Uterus (tissue), 4 donors: ENCODE results near the gene EEF1AKMT3. TPM values are rescaled to one million over a fixed set of nuclear protein-coding genes. Genes with fewer than 3 reads are reported as not detected.
"Not testable (repeated sequence)": the region's sequence is repeated elsewhere in the genome, so short reads cannot be mapped to it uniquely, and the experiment has no call there.

Source experiments
- DNase-seq, 2 donors: peaks; one replicate each; pipeline ENCODE4 v3.0.0-alpha.2; 2019 to 2020
- H3K27ac ChIP-seq, 2 donors: fragments of 200-600 bp; sonication (generic); 1 replicate in 1 of 2; 2 replicates in 1 of 2; pipeline ENCODE4 v1.5.1; 2016 to 2018
- H3K27me3 ChIP-seq, 2 donors: fragments of 200-600 bp; sonication (generic); one replicate each; pipeline ENCODE4 v1.5.1; 2018 to 2019; ENCODE audit warnings: control low read depth in 1 of 2
- H3K36me3 ChIP-seq, 2 donors: fragments of 200-600 bp; sonication (generic); one replicate each; pipeline ENCODE4 v1.5.1; 2019; ENCODE audit warnings: control low read depth in 1 of 2
- H3K4me1 ChIP-seq, 2 donors: fragments of 200-600 bp; sonication (generic); one replicate each; pipeline ENCODE4 v1.5.1; 2018 to 2019; ENCODE audit warnings: control low read depth in 1 of 2
- H3K4me3 ChIP-seq, 2 donors: fragments of 200-600 bp; sonication (generic); 1 replicate in 1 of 2; 2 replicates in 1 of 2; pipeline ENCODE4 v1.5.1; 2018 to 2019; ENCODE audit warnings: mild to moderate bottlenecking in 1 of 2
- H3K9me3 ChIP-seq, 2 donors: fragments of 200-600 bp; sonication (generic); one replicate each; pipeline ENCODE4 v1.5.1; 2019; ENCODE audit warnings: control low read depth in 1 of 2
- POLR2A ChIP-seq, 2 donors: fragments of 450-650 bp; IDR thresholded peaks; one replicate each; pipeline ENCODE4 v1.6.1; 2016; ENCODE audit warnings: antibody characterized with exemption in 2 of 2, mild to moderate bottlenecking in 1 of 2, moderate library complexity in 1 of 2
- intact Hi-C: fragments of 100-400 bp; cut with DNase I; formaldehyde crosslinking; loops from one replicate; pipeline ENCODE4 v1.15.1; 2023; ENCODE audit warnings: low total_unique reads
- total RNA-seq, 4 donors: library from RNA; depleted of rRNA in 3 of 4; stranded (reverse); fragments of >200 nt in 3 of 4; gene quantifications; one replicate each; pipeline versions ENCODE4 v1.1.0 to v1.2.4, GENCODE V29; 2014 to 2023
- TF ChIP-seq, protein P1 (sequence below), 4 experiments: fragments of 200-600 bp in 2 of 4; fragments of 450-650 bp in 2 of 4; sonication (generic) in 2 of 4; IDR thresholded peaks; one replicate each; pipeline ENCODE4 v1.5.1; 2016 to 2019; ENCODE audit warnings: antibody characterized with exemption in 4 of 4, mild to moderate bottlenecking in 2 of 4, moderate library complexity in 1 of 4
- donor health status: DM: yes; HTN: yes; CAD: no.

The EEF1AKMT3 gene
- total RNA-seq, 4 donors from 2014 or later = 2.3 to 15.5 (median 11.5) TPM

DNA sequence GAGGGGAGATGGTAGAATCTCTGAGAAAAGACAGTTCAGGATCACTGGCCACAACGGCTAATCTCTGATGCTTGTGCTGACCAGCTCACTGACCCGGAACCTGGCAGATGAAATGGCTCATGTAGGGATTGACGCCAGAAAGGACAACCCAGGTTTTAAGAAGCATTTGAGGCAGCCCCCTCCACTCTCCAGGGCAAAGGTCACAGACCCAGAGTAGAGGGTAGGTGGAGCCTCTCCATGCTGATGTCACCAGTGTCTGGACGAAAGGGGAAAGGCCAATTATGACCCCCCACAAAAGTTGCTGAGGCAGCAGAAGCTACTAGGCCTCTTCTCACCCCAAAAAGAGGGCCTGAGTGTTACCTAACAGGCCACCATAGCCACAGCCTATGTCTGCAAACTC, 1.7 kb upstream of the EEF1AKMT3 start:
- intact Hi-C loops = no loop called here
- no peaks in the 10 kb centered on the region for H3K27me3 ChIP-seq

DNA sequence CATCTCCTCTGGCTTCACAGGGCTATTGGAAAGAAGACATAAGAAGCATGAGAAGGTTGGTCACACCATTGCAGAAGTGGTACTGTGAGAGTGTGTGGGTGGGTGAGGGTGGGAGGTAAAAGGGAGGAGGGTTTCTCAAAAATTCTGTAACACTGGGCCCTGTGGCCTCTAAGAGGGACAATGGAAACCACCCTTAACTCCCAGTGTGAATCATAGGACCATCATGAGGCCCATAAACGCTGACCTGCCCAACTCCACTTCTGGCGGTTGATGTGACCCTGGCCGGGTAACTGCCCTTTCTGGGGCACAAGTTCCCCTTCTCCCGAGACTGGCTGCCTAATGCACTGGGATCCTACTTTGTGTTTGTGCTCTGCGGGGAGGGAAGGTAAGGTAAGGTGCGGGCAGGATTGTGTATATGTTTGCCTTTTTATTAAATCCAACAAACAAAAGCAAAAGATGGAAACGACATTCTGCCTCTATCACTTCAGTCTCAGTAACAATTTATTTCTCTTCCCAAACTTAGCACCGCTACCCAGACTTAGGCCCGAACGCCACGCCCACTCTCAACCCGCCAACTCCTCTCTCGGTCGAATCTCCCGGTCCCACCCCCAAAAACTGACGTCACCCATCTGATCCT, 1.1 kb upstream of the EEF1AKMT3 start:
- intact Hi-C loops = no loop called here
- peak; percentile 92 to 93 for DNase-seq
- TF ChIP-seq, protein P1, sequence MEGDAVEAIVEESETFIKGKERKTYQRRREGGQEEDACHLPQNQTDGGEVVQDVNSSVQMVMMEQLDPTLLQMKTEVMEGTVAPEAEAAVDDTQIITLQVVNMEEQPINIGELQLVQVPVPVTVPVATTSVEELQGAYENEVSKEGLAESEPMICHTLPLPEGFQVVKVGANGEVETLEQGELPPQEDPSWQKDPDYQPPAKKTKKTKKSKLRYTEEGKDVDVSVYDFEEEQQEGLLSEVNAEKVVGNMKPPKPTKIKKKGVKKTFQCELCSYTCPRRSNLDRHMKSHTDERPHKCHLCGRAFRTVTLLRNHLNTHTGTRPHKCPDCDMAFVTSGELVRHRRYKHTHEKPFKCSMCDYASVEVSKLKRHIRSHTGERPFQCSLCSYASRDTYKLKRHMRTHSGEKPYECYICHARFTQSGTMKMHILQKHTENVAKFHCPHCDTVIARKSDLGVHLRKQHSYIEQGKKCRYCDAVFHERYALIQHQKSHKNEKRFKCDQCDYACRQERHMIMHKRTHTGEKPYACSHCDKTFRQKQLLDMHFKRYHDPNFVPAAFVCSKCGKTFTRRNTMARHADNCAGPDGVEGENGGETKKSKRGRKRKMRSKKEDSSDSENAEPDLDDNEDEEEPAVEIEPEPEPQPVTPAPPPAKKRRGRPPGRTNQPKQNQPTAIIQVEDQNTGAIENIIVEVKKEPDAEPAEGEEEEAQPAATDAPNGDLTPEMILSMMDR (IDR thresholded peaks at IDR 0.05) = no peak
- TF ChIP-seq POLR2A (IDR thresholded peaks at IDR 0.05) = no peak
- H3K4me3 ChIP-seq = peak overlapping the region; percentile 63 to 64
- H3K4me1 ChIP-seq = peaks cover 0 to 8% of the 10 kb centered on the region in 2 donors
- no peaks in the 10 kb centered on the region for H3K27me3 ChIP-seq
- H3K27ac ChIP-seq = peak overlapping the region; percentile 89 to 96
- no peaks in the 10 kb centered on the region for H3K9me3 ChIP-seq
- no peaks in the 10 kb centered on the region for H3K36me3 ChIP-seq

More for the DNA sequence above, 1.7 kb upstream of the EEF1AKMT3 start:
- H3K4me3 ChIP-seq = no peak overlapping the region
- H3K4me1 ChIP-seq = peaks cover 0 to 10% of the 10 kb centered on the region in 2 donors
- no peak for DNase-seq
- no peaks in the 10 kb centered on the region for H3K36me3 ChIP-seq
- H3K9me3 ChIP-seq = no peaks in the 10 kb centered on the region
- TF ChIP-seq, protein P1 (IDR thresholded peaks at IDR 0.05) = no peak
- TF ChIP-seq POLR2A (IDR thresholded peaks at IDR 0.05) = no peak
- H3K27ac ChIP-seq = no peak overlapping the region

DNA sequence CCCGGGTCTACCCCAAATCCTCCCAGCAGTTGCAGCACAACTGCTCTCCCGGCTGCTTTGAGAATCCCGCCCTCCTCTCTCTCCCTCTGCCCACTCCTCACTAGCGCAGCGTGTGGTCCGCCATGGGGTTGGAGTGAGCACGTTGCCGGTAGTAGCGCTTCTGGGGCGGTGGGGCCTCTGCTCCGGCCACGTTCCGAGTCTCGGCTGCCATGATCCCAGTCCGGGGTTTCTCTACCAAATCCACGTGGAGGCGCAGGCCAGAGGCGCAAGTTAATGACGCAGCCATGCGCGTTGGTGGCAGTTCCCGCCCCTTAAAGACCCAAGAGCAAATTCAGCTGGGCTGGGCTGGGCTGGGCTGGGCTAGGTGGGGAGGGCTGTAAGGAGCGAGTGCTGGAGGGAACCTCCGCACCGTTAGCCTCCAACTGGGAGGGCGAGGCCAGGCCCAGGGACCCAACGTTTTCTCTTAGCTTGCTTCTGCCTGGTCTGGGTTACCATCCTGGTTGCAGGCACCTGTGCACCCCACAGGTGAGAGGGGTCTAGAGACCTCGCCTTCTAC, 463 bp upstream of the EEF1AKMT3 start, which contains the start of gene METTL1:
Gene METTL1, minus strand, starts transcription at position 233 of the 556 bp plus-strand sequence. Its CDS starts 22 bp downstream, at position 211.
- intact Hi-C loops = no loop called here
- Histone ChIP-seq H3K27ac (peak within 1 kb of the TSS; percentile 89 to 96), H3K36me3 (no peaks in the 10 kb centered on the region), H3K4me3 (peak within 1 kb of the TSS; percentile 63 to 64), H3K9me3 (no peaks in the 10 kb centered on the region), H3K4me1 (peaks cover 0 to 8% of the 10 kb centered on the region in 2 donors), H3K27me3 (no peaks in the 10 kb centered on the region)
- DNase-seq = peak; percentile 95 to 96
- peak in 1 of 2 donors; percentile 65 for TF ChIP-seq POLR2A (IDR thresholded peaks at IDR 0.05)
- TF ChIP-seq, protein P1 (IDR thresholded peaks at IDR 0.05) = peak in 2 of 4 experiments; percentile 10 to 53

DNA sequence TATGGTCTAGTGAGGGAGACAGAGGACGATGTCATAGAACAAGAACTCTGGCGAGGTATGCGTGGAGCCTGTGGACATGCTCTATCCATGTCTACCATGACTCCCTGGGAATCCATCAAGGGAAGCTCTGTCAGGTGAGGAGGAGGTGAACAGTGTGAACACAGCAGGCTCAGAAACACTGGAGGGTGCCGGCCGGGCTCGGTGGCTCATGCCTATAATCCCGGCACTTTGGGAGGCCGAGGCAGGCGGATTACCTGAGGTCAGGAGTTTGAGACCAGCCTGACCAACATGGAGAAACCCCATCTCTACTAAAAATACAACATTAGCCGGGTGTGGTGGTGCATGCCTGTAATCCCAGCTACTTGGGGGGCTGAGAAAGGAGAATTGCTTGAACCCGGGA, 2.2 kb downstream of the EEF1AKMT3 start:
- H3K27me3 ChIP-seq, DNase-seq, intact Hi-C loops, H3K27ac ChIP-seq, H3K4me1 ChIP-seq, H3K9me3 ChIP-seq, H3K36me3 ChIP-seq, H3K4me3 ChIP-seq: not testable (repeated sequence)

DNA sequence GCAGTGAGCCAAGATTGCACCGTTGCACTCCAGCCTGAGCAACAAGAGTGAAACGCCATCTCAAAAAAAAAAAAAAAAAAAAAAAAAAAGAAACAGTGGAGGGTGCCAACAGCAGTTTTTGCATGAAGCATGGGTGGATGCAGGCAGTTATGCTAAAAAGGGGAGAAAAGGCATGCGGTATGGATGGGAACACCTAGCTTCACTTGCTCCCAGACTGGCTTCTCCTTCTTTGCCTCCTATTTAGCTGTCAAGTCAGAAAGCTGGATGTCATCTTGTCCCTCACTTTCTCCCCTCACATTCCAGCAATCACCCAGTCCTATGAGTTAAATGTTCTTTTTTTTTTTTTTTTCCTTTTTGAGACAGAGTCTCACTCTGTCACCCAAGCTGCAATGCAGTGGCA, 2.6 kb downstream of the EEF1AKMT3 start:
- TF ChIP-seq, protein P1 (IDR thresholded peaks at IDR 0.05) = no peak
- TF ChIP-seq POLR2A (IDR thresholded peaks at IDR 0.05) = no peak
- no peak overlapping the region for H3K4me3 ChIP-seq
- no peak for DNase-seq
- no peaks in the 10 kb centered on the region for H3K36me3 ChIP-seq
- intact Hi-C loops = no loop called here
- H3K27me3 ChIP-seq = no peaks in the 10 kb centered on the region
- no peak overlapping the region for H3K27ac ChIP-seq
- H3K4me1 ChIP-seq = peaks cover 0 to 8% of the 10 kb centered on the region in 2 donors
- H3K9me3 ChIP-seq = no peaks in the 10 kb centered on the region
